Measurements from ENCODE around the gene PUDP.

PUDP gene

DNA sequence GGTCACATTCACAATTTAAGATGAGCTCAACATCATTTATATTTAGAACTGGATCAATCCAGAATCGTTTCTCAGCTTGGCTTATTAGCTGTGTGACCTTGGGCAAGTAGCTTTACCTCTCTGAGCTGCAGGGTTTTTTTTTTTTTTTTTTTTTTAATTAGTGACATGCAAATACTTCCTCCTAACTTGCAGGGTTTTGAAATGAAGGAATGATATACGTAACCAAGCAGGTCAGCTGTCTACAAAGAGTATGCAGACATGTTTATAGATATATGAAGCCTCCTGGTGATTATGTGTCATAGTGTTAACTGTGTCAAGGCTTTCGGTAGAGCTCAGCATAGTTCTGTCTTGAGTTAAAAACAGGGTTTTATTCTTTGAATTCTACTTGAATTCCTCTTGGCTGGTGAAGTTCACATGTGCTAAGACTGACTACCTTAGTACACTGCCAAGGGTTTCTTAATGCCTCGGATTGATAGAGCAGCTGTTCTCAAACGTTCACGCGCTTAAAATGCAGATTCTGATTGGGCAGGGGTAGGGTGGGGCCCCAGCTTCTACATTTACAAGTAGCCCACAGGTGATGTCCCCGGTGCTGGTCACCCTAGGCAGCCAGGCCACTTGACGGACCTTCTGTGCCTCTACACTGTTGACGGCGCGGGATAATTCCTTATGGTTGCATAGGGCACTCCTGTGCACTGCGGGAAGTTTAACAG lies 1.1 kb downstream of the PUDP start:
- no peak for FAIRE-seq

DNA sequence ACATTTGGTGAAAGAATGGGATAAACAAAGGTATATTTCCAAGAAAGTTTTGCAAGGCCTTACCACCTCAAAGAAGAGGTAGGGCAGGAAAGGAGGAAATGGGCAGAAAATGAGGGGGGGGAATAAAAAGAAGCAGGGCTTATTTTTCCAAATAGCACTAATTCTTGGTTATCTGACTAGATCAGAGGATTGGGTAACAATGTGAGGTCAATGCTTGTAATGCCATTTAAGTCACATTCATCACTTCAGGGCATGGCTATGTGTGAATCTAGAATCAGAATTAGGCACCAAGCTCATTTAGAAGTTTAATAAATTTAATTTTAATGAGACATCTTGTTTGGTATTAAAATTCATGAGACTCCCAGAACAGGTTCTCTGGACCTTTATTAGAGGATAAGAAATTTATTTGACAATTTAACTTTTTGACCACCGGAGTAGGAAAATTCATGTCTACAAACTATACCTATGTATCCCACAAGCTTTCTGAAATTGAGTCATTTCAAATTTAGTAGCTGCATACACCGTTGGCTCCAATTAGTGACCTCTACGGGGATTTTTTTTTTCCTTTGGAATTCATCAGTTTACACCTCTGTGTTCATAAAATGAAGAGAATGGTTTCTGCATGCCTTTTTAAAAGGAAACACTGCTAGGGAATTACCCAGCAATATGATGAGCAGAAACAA lies 1.8 kb downstream of the PUDP start:
- FAIRE-seq, result no peak

DNA sequence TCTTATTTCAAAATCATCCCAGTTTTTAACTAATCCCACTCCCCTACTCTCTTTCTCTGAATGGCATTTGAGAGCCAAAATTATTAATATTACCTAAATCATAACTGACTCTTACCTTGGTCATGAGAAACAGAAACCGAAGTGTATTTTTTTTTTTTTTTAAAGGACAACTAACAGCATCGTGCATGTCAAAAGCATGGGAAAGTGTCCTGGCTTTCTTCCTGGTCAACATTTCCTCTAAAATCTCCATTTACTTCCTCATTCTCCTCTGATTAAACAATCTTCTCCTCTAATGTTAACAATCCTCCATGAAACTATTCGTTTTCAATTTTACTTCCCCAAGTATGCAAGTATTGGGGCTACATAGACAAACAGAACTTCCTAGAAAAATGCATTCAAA lies 2.5 kb downstream of the PUDP start:
- FAIRE-seq, result no peak

DNA sequence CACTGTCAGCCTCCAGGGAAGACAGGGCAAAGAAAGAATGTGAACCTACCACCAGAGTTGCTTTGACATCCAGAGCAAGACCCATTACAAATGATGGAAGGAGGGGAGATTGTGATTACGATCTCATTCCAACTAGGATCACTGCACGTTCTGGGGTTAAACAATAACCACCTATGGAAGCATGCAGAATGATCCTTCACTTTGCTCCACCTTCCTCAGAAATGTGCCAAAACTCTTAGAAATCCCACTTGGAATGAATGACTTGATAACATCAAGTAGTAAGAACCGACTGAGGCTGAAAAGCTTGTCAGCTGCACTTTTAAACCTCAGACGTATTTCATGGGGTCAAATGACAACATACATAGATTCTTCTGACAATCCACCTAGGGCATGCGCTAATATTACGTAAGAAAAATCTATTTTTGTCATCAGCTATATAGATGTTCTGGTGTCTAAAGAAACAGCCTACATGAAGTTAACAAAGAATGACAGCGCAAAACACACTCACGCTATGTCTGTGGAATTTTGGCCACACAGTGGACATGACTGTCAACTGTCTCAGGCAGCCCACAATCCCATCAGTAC lies 3.9 kb downstream of the PUDP start:
- FAIRE-seq, result no peak

DNA sequence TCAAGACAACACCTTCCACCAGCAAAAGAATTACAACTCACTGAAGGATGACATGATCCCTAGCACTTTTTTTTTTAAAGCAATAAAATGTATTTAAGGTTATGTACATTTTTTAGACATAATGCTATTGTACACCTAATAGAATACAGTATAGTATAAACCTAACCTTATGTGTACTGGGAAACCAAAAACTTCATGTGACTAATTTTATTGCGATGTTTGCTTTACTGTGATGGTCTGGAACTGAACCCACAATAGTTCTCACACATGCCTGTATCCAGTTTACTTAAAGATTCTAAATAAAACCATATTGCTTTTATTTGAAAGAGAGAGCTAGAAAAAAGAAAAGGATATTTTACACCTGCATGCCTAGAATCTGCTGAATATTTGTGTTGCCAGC lies 4.9 kb downstream of the PUDP start:
- no peak for FAIRE-seq

DNA sequence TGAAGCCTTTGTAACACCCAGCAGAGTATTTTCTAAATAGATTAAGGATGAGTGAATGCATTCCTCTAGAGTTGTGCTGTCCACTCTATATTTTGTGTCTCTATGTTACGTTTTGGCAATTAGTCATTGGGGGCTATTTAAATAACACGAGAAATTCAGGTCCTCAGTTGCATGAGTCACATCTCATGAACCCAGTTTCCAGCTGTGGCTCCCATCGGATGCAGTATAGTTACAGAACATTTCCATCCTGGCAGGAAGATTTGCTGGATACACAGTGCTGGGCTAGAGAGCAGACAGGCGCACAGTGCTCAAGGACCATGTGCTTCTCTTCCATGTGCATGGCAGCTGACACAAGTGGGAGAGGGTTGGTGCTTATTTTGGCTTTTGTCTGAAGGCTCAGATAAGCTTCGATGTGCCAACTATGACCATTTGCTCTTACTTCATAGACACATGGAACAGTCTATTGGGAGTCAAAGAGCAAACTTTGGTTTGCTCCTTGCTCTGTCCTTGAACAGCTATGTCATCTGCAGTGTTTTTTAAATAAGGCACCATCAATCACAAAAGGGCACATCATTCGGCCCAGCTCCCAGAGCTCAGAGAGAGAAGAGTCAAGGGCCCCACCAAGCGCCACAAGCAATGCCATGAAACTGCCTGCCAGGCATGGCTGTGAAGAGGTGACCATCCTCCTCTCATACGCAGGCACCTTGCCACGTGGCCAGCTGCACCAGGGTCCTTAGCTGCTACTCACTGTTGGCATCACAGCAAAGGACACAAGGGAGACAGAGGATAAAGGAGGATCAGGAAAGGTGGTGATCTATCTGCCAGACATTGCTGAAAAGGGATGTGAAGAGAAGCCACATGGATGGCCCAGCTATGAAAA lies 8.5 kb downstream of the PUDP start:
- no peak for FAIRE-seq

DNA sequence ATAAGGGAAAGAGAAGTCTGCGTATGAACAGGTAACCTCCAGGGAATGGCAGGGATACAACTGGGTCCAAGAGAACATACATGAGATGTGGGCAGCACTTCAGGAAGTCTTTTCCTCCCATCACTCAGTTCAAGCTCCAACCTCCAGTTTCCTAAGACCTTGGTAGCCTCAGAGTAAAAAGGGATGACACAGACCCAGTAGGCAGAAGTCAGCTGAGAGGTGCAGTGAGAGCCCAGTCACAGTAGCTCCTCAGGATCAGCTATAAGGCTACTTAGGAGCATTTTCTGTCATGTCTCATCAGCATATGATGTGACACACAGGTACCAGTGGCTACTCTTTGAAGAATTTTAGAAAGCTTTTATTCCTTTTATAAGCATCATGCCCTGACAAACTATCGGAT lies 13.0 kb downstream of the PUDP start:
- FAIRE-seq, result no peak

DNA sequence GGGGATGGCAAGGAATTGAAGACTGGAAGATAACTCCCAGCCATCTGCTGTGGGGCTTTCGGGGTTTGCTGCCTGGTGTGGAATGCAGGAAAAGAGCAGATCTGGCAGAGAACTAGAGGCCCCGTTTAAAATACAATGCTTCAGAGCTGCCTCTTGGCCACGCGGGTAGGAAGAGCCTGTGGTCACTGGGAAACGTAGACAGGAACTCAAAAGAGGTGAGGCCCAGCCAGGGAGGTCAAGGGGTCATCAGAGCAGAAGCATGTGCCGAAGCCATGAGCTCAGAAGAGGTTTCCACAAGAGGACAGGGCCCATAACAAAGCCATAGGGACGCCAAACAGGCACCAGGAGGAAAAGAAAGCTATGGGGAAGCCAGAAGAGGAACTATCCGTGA lies 14.9 kb downstream of the PUDP start:
- no peak for FAIRE-seq

DNA sequence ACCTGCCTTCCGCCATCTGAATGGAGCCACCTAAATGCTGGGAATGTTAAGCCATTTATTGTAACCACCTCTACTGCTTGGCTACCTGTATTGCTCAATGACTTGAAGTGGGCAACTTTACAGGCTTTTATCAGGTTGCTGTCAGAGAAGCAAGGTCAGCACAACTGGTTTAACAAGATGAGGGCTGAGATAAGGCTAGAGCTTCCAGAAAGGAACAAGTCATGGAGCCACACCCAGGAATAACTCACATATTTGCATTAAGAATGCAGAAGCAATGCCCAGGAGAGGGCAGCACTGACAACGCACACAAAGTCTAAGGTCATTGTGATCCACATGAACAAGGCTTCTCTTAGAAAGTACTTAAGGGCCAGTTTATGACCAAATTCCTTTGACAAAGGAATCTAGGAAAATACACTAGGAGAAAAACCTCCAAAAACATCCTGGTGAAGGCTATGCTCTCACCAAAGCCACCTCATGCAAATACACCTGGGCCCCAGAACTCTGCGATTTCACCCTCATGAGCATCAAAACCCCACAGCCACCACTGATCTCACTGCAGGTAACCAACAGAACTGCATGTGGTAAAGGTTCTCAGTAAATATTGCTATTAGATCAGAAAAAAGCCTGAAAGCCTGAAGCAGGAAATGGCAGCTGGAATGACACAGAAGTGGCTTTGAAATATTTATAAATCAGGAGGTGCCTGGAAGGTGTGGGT lies 15.5 kb downstream of the PUDP start:
- FAIRE-seq, result peak; percentile 45

DNA sequence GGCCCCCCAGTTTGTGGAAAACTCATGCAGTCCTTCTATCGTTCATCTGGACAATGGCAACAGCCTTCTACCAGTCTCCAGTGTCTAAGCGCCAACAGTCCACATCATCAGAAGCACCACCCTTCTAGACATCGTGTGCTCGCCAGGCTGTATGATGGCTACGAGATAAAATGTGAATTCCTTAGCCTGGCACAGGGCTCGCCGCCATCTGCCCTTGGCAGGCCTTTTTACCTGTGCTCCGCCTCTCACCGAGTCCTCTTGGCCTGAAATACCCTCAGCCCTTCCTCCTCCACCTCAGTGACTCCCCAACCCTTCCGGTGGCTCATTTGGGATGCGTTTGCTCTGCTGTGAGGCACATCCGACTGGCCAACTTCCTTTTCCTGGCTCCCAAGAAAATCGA lies 16.3 kb downstream of the PUDP start:
- FAIRE-seq, result no peak

DNA sequence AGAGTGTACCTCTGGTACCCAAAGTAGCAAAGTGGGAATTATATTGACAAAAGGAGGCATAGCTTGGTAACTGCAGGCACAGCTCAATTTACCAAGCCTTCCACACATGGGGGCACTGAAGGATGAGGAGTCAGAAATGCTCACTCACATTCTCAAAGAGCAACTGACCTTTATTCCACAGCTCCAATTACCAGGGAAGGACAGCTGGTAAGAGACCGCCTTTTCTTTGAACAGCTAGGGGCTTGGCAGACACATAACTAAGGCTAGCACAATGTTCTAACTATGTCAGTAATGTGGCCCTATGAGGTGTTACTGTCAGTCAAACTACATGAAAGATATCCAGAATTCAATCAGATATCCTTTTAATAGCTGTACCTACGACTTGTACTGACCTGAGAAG lies 20.9 kb downstream of the PUDP start:
- FAIRE-seq, result no peak

DNA sequence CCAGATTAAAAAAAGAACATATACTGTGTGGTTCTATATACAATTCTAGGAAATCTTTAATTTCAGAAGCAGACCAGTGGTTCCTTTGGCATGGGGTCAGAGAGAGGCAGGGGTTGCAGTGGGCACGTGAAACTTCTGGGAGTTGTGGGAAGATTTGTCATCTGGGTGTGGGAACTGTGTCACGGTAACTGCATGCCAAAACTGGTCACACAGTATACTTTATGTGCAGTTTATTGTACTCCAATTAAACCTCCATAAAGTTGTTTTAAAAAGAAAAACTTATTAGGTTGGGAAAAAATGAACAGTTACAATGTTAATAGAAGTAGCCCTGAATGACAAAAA lies 27.1 kb downstream of the PUDP start:
- no peak for FAIRE-seq

DNA sequence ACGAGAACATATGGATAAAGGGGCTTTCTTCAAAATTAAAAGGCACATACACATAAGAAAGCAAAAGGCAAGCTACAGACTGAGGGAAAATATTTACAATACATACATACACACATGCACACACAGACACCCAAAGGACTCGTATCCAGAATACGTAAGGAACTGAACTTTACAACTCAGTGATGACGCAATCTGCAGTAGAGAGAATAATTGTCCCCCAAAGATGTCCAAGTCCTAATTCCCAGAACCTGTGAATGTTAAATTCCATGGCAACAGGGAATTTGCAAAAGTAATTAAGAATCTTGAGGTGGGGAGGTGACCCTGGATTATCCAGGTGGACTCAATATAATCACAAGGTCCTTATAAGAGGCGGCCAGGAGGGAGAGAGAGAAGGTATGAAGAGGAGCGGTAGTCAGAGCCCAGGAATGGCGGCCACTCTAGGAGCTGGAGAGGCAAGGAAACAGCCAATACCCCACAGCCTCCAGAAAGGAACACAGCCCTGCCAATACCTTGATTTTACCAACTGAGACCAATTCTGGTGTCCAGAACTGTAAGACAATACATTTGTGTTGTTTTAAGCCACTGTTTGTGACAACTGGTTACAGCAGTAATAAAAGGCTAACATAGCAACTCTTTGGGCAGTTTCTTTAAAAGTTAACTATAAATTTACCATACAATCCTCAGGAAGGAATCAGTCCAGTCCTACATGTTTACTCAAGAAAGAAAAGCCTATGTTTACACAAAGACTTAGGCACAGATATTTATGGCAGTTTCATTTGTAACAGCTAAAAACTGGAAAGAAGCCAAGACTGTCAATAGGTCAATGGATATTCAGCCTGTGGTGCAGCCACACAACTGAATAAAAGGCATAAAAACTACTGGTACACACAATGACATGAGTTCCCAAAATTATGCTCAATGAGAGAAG lies 27.7 kb downstream of the PUDP start:
- no peak for FAIRE-seq

DNA sequence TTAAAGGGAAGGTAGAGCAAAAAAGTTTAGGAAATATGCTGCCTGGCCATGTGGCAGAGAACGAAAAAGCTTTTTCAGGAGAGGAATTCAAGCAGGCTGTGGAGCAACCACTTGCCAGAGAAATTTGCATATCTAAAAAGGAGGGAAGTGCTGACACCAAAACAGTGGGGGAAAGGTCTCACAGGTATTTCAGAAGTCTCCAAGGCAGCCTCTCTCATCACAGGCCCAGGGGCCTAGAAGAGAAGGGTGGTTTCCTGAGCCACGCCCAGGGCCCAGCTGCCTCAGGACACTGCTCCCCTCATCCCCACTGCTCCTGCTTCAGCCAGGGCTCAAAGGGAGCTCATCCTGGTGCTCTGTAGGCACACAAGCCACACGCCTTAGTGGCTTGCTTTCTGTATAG lies 30.4 kb downstream of the PUDP start:
- FAIRE-seq, result no peak

DNA sequence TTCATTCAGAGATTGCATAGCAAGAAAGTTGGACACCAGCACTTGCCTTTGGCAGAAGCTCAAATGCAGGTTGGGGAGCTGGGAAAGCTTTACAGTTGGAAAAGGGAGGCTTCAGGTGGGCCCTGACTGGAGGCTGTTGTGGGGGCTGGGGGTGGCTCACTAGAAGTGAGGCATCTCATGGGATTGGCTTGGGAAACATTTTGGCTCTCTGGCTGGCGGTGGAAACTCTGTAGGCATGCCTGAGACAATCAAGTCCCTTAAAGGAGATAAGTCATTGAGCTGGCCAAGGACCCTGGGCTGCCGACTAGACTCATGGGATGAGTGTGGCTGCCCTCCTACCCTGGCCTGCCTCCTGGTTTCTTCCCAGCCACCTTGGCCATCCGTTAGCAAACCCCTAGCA lies 31.9 kb downstream of the PUDP start:
- FAIRE-seq, result no peak

DNA sequence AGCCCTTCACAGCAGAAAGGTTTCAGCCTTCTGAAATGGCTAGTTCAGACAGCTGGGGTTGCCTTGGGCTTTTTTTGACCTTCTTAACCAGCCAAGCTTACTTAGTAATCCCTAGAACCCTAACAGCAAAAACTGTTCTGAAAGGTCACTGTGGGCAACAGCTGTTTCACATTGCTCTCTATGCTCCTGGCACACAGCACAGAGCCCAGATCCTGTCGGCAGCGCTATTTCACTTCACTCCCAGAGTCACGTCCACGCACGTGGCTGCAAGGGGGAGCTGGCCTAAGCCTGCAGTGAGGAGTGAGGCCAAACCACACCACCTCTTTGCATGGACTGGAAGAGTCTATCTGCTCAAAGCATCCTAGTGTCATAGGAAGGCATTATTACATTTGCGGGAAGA lies 32.4 kb downstream of the PUDP start:
- no peak for FAIRE-seq

DNA sequence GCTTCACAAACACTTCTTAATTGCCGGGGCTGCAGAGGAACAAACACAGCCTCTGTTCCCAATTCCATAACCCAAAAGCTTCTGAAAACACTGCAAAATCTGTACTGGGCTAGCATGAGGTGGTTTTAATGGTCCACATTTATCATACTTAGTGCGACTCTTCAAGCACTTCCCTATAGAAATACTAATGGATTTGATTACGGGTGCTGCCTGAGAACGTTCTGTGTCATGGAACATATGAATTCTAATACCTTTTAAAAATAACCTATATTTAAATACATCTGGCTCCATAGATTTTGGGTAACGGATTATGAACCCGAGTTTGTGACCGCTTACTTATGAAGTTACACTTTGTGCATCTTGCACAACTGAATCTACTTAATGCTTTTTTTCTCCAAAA lies 35.9 kb downstream of the PUDP start:
- no peak for FAIRE-seq

DNA sequence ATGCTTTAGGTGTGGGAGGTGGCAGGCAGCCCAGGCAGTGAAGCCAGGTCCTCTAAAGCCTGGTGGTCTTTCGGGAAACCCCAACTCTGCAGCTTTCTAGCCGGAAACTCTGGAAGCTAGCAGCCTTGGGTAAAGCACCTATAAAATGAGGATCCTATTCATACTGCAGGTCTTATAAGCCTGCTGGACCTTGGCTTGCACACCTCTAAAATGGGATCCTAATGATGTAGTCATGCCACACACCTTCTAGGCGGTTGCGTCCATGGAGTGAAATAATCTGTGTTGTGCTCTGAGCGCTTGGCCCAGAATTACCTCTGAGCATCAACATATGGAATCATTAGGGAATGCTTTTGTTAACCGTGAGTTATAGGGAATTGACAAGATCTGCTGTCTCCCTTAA lies 36.4 kb downstream of the PUDP start:
- no peak for FAIRE-seq

DNA sequence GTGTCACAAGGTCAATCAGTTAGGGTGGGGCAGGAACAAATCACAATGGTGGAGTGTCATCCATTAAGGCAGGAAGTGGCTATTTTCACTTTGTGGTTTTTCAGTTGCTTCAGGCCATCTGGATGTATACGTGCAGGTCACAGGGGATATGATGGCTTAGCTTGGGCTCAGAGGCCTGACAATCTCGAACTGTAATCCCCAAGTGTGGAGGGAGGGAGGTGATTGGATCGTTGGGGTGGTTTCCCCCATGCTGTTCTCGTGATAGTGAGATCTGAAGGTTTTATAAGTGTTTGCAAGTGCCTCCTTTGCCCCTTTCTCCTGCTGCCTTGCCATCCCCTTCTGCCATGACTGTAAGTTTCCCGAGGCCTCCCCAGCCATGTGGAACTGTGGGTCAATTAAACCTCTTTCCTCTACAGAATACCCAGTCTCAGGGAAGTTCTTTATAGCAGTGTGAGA lies 37.1 kb downstream of the PUDP start:
- FAIRE-seq, result no peak

DNA sequence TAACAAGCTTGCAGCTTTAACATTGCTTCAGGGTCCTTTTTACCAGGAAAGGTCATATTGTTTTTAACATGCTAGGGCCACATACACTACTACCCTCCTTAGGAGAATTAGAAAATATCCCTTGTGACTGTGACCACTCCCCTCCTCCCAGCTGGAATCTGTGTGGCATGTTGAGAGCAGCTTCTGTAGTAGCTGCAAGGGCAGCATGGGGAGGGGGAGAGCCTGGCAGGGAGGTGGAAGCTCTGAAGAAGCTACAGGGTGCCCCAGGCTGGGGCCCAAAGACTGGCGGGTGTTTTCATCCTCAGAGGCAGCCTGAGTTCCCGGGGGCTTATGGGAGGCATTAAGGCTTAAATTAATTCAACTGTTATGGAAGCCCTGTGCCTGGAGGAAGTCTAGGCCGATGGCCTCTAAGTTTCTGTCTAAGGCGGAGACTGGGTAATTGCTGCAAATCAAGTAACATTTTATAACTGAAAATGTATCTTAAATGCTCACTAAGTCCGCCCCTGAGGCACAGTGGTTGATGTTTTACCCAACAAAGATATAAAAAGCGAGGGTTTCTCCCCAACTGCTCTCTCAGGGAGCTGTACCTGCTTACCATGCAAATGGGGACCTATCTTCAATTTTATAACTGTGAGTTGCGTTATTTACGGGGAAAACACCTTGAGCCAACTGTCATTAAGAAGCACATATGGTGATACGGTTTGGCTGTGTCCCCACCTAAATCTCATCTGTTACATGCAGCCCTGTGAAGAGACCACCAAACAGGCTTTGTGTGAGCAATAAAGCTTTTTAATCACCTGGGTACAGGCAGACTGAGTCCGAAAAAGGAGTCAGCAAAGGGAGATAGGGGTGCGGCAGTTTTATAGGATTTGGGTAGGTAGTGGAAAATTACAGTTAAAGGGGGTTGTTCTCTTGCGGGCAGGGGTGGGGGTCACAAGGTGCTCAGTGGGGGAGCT lies 37.8 kb downstream of the PUDP start:
- no peak for FAIRE-seq

Data from G401.6 (cell line).